ENCODE measurements around the gene FBLN5. TPM values are rescaled to one million over a fixed set of nuclear protein-coding genes. Genes with fewer than 3 reads are reported as not detected.

The FBLN5 gene
- total RNA-seq, 1 experiment from 2014 or later, result 0.23 TPM

DNA sequence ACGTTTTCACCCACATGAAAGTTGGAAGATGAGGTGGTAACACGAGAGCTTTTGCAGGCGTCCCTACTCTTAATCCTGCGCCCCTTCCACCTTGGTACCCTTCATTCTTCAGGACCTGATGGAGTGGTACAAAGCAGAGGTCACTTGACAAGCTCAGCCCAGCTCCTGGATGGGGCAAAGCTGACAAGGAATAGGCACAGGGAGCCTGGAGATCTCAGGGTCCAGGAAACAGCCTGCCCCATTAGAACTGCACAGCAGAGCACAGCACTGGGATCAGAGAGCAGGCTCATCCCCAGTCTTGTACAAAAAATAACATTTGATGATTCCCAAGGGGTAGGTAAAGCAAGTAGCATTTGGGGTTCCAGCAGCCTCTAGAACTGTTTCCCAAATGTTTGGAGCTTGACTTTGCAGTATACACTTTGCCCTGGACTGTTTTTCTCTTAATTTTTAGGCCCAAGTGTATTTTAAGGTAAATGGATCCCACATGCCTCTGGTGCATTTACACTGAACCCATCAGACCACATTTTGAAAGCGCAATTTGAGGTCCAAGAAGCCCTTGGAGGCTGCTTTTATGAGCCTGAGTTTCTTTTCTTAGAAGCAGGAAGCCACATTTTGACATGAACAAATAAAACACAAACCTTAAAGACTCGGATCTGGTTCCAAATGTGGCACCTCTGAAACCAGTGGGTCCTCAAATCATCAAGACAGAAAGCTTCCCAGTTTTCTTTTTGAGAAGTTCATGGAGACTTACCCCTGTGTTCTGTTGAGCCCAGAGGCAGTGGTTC is 80.8 kb downstream of the FBLN5 start:
- ATAC-seq (no peak), DNase-seq (ENCODE audit: low read depth, low spot score) (no peak)
- H3K27ac ChIP-seq (ENCODE audit: low read length), result no peak overlapping the region
- H3K36me3 ChIP-seq (ENCODE audit: control insufficient read depth, insufficient read depth, low read length), result no peaks in the 10 kb centered on the region
- intact Hi-C loops (cut with micrococcal nuclease; ENCODE audit: unreplicated experiment), result no loop called here
- no peak overlapping the region for H3K4me3 ChIP-seq (ENCODE audit: low read depth in 2 of 2, low read length in 2 of 2)
- TF ChIP-seq SIN3A (IDR thresholded peaks at IDR 0.05; ENCODE audit: borderline replicate concordance, insufficient read depth, low read depth, low read length) (no peak), TCF7L2 (IDR thresholded peaks at IDR 0.05; ENCODE audit: low read depth, low read length) (no peak), POLR2AphosphoS5 (IDR thresholded peaks at IDR 0.05; ENCODE audit: low read depth, low read length) (no peak)
- TF ChIP-seq, protein P1, sequence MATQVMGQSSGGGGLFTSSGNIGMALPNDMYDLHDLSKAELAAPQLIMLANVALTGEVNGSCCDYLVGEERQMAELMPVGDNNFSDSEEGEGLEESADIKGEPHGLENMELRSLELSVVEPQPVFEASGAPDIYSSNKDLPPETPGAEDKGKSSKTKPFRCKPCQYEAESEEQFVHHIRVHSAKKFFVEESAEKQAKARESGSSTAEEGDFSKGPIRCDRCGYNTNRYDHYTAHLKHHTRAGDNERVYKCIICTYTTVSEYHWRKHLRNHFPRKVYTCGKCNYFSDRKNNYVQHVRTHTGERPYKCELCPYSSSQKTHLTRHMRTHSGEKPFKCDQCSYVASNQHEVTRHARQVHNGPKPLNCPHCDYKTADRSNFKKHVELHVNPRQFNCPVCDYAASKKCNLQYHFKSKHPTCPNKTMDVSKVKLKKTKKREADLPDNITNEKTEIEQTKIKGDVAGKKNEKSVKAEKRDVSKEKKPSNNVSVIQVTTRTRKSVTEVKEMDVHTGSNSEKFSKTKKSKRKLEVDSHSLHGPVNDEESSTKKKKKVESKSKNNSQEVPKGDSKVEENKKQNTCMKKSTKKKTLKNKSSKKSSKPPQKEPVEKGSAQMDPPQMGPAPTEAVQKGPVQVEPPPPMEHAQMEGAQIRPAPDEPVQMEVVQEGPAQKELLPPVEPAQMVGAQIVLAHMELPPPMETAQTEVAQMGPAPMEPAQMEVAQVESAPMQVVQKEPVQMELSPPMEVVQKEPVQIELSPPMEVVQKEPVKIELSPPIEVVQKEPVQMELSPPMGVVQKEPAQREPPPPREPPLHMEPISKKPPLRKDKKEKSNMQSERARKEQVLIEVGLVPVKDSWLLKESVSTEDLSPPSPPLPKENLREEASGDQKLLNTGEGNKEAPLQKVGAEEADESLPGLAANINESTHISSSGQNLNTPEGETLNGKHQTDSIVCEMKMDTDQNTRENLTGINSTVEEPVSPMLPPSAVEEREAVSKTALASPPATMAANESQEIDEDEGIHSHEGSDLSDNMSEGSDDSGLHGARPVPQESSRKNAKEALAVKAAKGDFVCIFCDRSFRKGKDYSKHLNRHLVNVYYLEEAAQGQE (IDR thresholded peaks at IDR 0.05; ENCODE audit: insufficient read depth in 1 of 2, low read depth in 2 of 2, low read length in 1 of 2), result no peak
- TF ChIP-seq, protein P2, sequence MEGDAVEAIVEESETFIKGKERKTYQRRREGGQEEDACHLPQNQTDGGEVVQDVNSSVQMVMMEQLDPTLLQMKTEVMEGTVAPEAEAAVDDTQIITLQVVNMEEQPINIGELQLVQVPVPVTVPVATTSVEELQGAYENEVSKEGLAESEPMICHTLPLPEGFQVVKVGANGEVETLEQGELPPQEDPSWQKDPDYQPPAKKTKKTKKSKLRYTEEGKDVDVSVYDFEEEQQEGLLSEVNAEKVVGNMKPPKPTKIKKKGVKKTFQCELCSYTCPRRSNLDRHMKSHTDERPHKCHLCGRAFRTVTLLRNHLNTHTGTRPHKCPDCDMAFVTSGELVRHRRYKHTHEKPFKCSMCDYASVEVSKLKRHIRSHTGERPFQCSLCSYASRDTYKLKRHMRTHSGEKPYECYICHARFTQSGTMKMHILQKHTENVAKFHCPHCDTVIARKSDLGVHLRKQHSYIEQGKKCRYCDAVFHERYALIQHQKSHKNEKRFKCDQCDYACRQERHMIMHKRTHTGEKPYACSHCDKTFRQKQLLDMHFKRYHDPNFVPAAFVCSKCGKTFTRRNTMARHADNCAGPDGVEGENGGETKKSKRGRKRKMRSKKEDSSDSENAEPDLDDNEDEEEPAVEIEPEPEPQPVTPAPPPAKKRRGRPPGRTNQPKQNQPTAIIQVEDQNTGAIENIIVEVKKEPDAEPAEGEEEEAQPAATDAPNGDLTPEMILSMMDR (IDR thresholded peaks at IDR 0.05), result no peak
- no TSS peak for BruUV-seq (replicated peaks)
- no peaks in the 10 kb centered on the region for H3K9me3 ChIP-seq (ENCODE audit: control insufficient read depth, insufficient read depth, low read depth, low read length)
- in situ Hi-C loops (cut with HindIII; ENCODE audit: low pct_unique_long_range_greater_than_20kb, low sequenced_read_pairs), result no loop called here
- CTCF ChIA-PET, result no interaction called here
- POLR2A ChIA-PET, result no interaction called here
- H3K27me3 ChIP-seq (ENCODE audit: control insufficient read depth, insufficient read depth, low read length), result no peaks in the 10 kb centered on the region
- H3K4me1 ChIP-seq (ENCODE audit: control insufficient read depth, insufficient read depth, low read length), result no peaks in the 10 kb centered on the region

DNA sequence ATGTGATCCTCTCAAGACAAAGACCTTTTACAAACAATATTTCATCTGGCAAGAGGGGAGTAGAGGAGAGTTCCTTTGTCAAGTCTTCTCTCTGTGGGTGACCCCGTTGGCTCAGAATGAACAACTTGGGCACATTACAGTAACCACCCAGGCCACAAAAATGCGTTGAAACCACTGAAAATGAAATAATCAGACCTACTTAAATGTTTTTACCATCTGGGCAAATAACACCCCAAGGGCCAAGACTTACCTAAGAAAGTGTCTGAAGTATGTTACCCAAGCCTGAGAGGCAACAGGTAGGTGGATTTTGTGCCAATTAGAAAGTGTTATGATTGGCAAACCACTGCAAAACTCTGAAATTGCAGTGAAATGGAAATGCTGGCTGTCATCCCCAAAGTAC is 81.4 kb downstream of the FBLN5 start:
- ATAC-seq (no peak), DNase-seq (ENCODE audit: low read depth, low spot score) (no peak)
- Histone ChIP-seq H3K9me3 (ENCODE audit: control insufficient read depth, insufficient read depth, low read depth, low read length) (no peaks in the 10 kb centered on the region), H3K27ac (ENCODE audit: low read length) (no peak overlapping the region), H3K27me3 (ENCODE audit: control insufficient read depth, insufficient read depth, low read length) (no peaks in the 10 kb centered on the region), H3K36me3 (ENCODE audit: control insufficient read depth, insufficient read depth, low read length) (no peaks in the 10 kb centered on the region), H3K4me1 (ENCODE audit: control insufficient read depth, insufficient read depth, low read length) (no peaks in the 10 kb centered on the region), H3K4me3 (ENCODE audit: low read depth in 2 of 2, low read length in 2 of 2) (no peak overlapping the region)
- no TSS peak for BruUV-seq (replicated peaks)
- no peak for TF ChIP-seq SIN3A (IDR thresholded peaks at IDR 0.05; ENCODE audit: borderline replicate concordance, insufficient read depth, low read depth, low read length)
- no peak for TF ChIP-seq POLR2AphosphoS5 (IDR thresholded peaks at IDR 0.05; ENCODE audit: low read depth, low read length)
- TF ChIP-seq, protein P2 (IDR thresholded peaks at IDR 0.05), result no peak
- TF ChIP-seq, protein P1 (IDR thresholded peaks at IDR 0.05; ENCODE audit: insufficient read depth in 1 of 2, low read depth in 2 of 2, low read length in 1 of 2), result no peak
- no peak for TF ChIP-seq TCF7L2 (IDR thresholded peaks at IDR 0.05; ENCODE audit: low read depth, low read length)
- ChIA-PET POLR2A (no interaction called here), CTCF (no interaction called here)
- in situ Hi-C loops (cut with HindIII; ENCODE audit: low pct_unique_long_range_greater_than_20kb, low sequenced_read_pairs) (no loop called here), intact Hi-C loops (cut with micrococcal nuclease; ENCODE audit: unreplicated experiment) (no loop called here)

Measured in Panc1 (cell line).